ENCODE results near the gene SLC22A1. TPM values are rescaled to one million over a fixed set of nuclear protein-coding genes. Genes with fewer than 3 reads are reported as not detected.
A peak's percentile ranks its signal among the peaks of the same experiment; 100 is the strongest.
"Not testable (repeated sequence)": the region's sequence is repeated elsewhere in the genome, so short reads cannot be mapped to it uniquely, and the experiment has no call there.

The SLC22A1 gene
- total RNA-seq, 1 donor = 0.72 TPM

- no peak for TF ChIP-seq CTCF (IDR thresholded peaks at IDR 0.05; ENCODE audit: extremely low read depth, low read depth, low read length)
- Histone ChIP-seq H3K36me3 (ENCODE audit: insufficient read depth, low read length) (no peaks in the 10 kb centered on the region), H3K79me2 (ENCODE audit: insufficient read depth, low read length) (no peaks in the 10 kb centered on the region), H3K9me3 (ENCODE audit: low read depth, low read length) (no peaks in the 10 kb centered on the region), H3K4me3 (ENCODE audit: insufficient read depth, low read length) (no peak overlapping the region), H2AFZ (ENCODE audit: low read length) (no peak overlapping the region), H3K27ac (ENCODE audit: low read depth, low read length) (peak overlapping the region; percentile 15), H4K20me1 (ENCODE audit: insufficient read depth, low read length) (no peaks in the 10 kb centered on the region), H3K4me1 (ENCODE audit: insufficient read depth, low read length) (peaks cover 7% of the 10 kb centered on the region), H3K27me3 (ENCODE audit: insufficient read depth, low read length) (no peaks in the 10 kb centered on the region), H3K4me2 (ENCODE audit: insufficient read depth, low read length) (no peak overlapping the region)
- peak; percentile 98 for DNase-seq (ENCODE audit: insufficient read length, low spot score, missing footprints)
Measured at GRCh38 chr6:160132776-160133338, 11.2 kb downstream of the SLC22A1 start.

- Histone ChIP-seq H3K79me2 (ENCODE audit: insufficient read depth, low read length) (no peaks in the 10 kb centered on the region), H3K4me2 (ENCODE audit: insufficient read depth, low read length) (no peak overlapping the region), H3K9me3 (ENCODE audit: low read depth, low read length) (no peaks in the 10 kb centered on the region), H3K27ac (ENCODE audit: low read depth, low read length) (no peak overlapping the region), H3K27me3 (ENCODE audit: insufficient read depth, low read length) (no peaks in the 10 kb centered on the region), H3K4me3 (ENCODE audit: insufficient read depth, low read length) (no peak overlapping the region), H2AFZ (ENCODE audit: low read length) (no peak overlapping the region), H3K36me3 (ENCODE audit: insufficient read depth, low read length) (no peaks in the 10 kb centered on the region), H3K4me1 (ENCODE audit: insufficient read depth, low read length) (peaks cover 12% of the 10 kb centered on the region), H4K20me1 (ENCODE audit: insufficient read depth, low read length) (no peaks in the 10 kb centered on the region)
- no peak for TF ChIP-seq CTCF (IDR thresholded peaks at IDR 0.05; ENCODE audit: extremely low read depth, low read depth, low read length)
- DNase-seq (ENCODE audit: insufficient read length, low spot score, missing footprints) = no peak
Measured at GRCh38 chr6:160133441-160134336, 12.1 kb downstream of the SLC22A1 start.

- not testable (repeated sequence) for H3K4me2 ChIP-seq (ENCODE audit: insufficient read depth, low read length); H4K20me1 ChIP-seq (ENCODE audit: insufficient read depth, low read length); H3K9me3 ChIP-seq (ENCODE audit: low read depth, low read length); H2AFZ ChIP-seq (ENCODE audit: low read length); DNase-seq (ENCODE audit: insufficient read length, low spot score, missing footprints); H3K36me3 ChIP-seq (ENCODE audit: insufficient read depth, low read length); H3K79me2 ChIP-seq (ENCODE audit: insufficient read depth, low read length); H3K4me3 ChIP-seq (ENCODE audit: insufficient read depth, low read length); H3K27me3 ChIP-seq (ENCODE audit: insufficient read depth, low read length); H3K27ac ChIP-seq (ENCODE audit: low read depth, low read length)
- peaks cover 18% of the 10 kb centered on the region for H3K4me1 ChIP-seq (ENCODE audit: insufficient read depth, low read length)
Measured at GRCh38 chr6:160134337-160134751, 12.7 kb downstream of the SLC22A1 start.

- Histone ChIP-seq H3K4me1 (ENCODE audit: insufficient read depth, low read length) (peaks cover 19% of the 10 kb centered on the region), H3K4me3 (ENCODE audit: insufficient read depth, low read length) (no peak overlapping the region), H4K20me1 (ENCODE audit: insufficient read depth, low read length) (no peaks in the 10 kb centered on the region), H3K9me3 (ENCODE audit: low read depth, low read length) (no peaks in the 10 kb centered on the region), H3K27ac (ENCODE audit: low read depth, low read length) (no peak overlapping the region), H3K36me3 (ENCODE audit: insufficient read depth, low read length) (no peaks in the 10 kb centered on the region), H3K27me3 (ENCODE audit: insufficient read depth, low read length) (no peaks in the 10 kb centered on the region), H3K4me2 (ENCODE audit: insufficient read depth, low read length) (no peak overlapping the region), H2AFZ (ENCODE audit: low read length) (no peak overlapping the region), H3K79me2 (ENCODE audit: insufficient read depth, low read length) (no peaks in the 10 kb centered on the region)
- DNase-seq (ENCODE audit: insufficient read length, low spot score, missing footprints) = no peak
- no peak for TF ChIP-seq CTCF (IDR thresholded peaks at IDR 0.05; ENCODE audit: extremely low read depth, low read depth, low read length)
Measured at GRCh38 chr6:160134779-160135547, 13.3 kb downstream of the SLC22A1 start.
